Renal pelvis (tissue), 3 donors: ENCODE data around the gene TSPAN11. TPM values are rescaled to one million over a fixed set of nuclear protein-coding genes. Genes with fewer than 3 reads are reported as not detected.

ENCODE experiments used
- polyA plus RNA-seq, 3 donors: library from polyadenylated mRNA; unstranded; fragments of 120-200 nt; gene quantifications; one replicate each; pipeline ENCODE4 v1.2.1, GENCODE V29; 2013; ENCODE audit not compliant: insufficient read length in 3 of 3

Gene TSPAN11
- polyA plus RNA-seq, 3 donors = 5.9 to 7.4 (median 6.3) TPM

Other genes with a start within 250 kb of the TSPAN11 start
- gene IPO8, start 230.9 kb upstream of the TSPAN11 start, polyA plus RNA-seq = 10 to 100 TPM; 52.4 to 64.4 (median 57.0) TPM
- 10 to 100 TPM; 34.7 to 52.5 (median 50.8) TPM for gene CAPRIN2, start 171.8 kb upstream of the TSPAN11 start, polyA plus RNA-seq
- 10 to 100 TPM; 41.2 to 86.3 (median 63.0) TPM for gene DDX11, start 147.1 kb downstream of the TSPAN11 start, polyA plus RNA-seq